HG02798 (cell line): Measurements from ENCODE around the gene CHST9.
"Not testable (repeated sequence)": the region's sequence is repeated elsewhere in the genome, so short reads cannot be mapped to it uniquely, and the experiment has no call there.

ENCODE experiments used
- ATAC-seq: cut with Tn5 transposase; IDR thresholded peaks from one replicate; pipeline ENCODE4 v1.9.1; 2021; ENCODE audit warnings: mild to moderate bottlenecking; ENCODE audit not compliant: unreplicated experiment, poor library complexity

The CHST9 gene

DNA sequence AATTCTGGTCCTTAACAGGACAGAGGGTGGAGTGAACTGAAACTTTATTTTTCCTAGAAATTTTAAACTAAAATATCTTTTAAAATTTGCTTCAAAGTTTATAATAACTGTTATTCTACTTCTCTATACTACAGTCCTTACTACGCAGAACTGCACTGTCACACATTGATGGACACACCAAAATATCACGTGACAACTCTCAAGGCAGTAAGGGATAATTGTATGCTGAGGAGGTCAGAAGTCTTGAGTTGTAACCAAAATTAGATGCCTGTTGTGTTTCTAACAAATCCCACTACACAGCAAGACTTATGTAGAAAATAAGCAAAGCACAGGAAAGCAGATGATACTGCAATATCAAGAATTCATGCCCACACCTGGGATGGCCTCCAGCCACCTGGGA, 76.3 kb downstream of the CHST9 start:
- ATAC-seq: no peak

DNA sequence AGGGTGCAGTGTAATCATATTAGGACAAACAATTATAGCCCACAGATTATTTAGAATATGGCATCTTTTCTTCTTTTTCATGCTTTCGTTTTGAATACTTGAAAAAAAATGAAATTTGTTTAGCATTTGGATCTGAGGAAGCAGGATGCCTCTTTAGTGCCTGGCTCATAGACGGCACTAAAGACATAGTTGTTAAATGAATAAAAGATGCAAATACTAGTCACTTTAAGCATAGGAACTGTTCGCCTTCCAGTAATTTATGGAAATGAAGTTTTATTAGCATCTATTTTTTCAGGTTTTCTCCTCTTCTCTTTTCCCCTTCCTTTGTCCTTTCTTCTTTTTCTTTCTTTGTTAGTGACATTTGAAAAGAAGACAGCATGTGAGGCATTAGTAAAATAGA, 80.4 kb downstream of the CHST9 start:
- ATAC-seq: no peak

DNA sequence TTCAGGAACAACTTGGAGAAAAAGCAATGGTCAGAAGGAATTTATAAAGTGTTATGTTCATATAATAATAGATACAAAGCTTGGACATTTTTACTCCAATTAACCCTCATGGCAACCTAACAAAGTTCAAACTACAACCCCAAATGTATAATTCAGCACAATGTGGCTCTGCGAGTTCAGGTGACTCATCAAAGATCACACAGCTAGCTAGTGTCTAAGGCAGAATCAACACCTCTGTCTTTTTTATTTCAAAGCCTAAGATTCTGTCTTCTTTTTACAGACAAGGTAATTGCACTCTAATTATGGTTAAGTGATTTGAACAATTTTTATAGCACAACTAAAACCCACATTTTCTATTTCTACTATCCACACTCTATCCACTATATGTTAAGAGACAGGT, 90.5 kb downstream of the CHST9 start:
- ATAC-seq: no peak

DNA sequence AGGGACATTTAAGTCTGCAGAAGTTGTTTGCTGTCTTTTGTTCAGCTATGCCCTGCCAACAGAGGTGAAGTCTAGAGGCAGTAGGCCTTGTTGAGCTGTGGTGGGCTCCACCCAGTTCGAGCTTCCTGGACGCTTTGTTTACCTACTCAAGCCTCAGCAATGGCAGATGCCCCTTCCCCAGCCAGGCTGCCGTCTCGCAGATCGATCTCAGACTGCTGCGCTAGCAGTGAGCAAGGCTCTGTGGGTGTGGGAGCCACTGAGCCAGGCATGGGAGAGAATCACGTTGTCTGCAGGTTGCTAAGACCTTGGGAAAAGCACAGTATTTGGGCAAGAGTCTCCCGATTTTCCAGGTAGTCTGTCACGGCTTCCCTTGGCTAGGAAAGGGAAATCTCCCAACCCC, 91.8 kb downstream of the CHST9 start:
- ATAC-seq: not testable (repeated sequence)

DNA sequence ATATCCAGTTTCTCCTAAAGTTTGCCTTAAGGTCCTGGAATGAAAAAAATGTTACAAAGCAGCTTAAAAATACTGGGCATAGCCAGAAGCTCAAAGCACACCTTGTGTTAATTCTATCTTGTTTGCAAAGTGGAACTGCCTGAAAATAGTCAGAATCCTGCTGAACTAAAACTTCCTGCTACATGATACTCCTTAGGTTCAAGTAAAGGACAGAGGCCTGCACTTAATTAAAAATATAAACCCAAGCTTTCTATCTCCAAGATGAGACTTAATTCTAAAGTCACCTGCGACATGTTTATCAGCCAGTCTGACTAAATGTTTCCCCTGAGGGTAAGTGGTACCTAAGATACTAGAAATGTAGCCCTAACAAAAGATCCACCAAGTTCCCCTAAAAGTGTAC, 103.4 kb downstream of the CHST9 start:
- no peak for ATAC-seq

DNA sequence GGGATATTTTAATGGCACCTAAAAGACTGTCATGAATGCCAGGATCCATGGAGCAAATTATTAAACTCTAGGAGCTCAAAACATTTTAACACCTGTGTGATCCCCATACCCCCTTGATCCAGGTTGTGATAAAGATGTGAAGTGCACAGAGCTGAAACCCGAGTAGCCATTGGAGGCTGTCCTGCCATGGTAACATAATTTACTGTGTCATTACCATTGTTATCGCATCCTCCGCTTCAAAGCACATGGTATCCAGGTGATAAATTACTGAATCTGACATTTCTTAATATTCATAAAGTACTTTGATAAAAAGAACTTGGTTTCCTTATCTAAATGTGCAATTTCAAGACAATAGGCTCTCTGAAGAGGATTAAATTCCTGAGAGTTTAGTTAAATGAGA, 109.3 kb downstream of the CHST9 start:
- no peak for ATAC-seq

DNA sequence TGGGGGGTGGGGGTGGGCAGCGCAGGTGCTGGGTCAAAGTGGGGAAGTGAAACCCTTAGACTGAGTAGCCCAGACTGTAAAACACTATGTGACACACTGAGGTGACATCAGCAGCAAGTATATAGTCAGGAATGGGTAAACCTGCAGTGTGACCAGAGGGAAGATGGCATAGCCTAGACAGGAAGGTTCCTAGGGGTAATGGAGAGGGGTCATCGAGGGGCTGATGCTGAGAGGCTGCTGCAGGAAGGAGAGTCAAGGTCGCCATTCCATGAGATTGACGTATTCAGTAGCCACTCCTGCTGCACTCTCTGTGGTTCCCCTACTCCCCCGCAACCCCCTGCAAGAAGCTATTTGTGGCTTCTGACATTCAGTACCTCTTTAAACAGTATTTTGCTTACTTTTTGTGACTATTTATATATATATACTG, 111.7 kb downstream of the CHST9 start:
- ATAC-seq: peak; percentile 97

DNA sequence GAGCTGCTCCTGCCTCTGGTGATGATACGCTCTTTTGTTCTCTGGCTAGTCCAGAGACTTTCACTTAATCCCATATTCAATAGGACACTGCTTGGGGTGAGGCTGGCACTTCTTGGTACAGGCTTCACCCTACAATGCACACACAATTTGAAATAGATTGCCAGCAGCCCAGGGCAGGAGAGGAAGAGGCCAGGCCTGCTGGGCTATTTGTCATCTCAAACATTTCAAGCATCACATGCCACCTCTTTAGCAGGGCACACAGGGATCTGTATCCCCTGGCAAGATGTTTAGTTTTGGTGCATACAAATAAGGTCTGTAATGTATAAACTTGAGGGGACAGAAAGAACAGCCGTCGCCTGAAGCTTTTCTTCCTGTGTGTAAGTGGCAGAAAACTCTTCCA, 120.4 kb downstream of the CHST9 start:
- ATAC-seq: no peak

DNA sequence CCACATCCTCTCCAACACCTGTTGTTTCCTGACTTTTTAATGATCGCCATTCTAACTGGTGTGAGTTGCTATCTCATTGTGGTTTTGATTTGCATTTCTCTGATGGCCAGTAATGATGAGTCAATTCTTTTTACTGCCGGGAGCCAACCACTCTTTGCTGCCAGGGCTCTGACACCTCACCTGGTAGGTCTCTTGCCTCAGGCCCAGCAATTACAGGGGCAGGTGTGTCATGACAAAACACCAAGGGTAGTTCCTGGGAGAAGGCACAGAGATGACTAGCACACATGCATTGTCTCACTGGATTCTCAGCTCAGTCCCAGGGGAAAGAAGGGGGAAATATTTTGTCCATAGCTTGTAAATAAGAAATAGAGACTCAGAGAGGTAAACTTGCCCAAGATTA, 122.3 kb downstream of the CHST9 start:
- ATAC-seq: peak; percentile 53

DNA sequence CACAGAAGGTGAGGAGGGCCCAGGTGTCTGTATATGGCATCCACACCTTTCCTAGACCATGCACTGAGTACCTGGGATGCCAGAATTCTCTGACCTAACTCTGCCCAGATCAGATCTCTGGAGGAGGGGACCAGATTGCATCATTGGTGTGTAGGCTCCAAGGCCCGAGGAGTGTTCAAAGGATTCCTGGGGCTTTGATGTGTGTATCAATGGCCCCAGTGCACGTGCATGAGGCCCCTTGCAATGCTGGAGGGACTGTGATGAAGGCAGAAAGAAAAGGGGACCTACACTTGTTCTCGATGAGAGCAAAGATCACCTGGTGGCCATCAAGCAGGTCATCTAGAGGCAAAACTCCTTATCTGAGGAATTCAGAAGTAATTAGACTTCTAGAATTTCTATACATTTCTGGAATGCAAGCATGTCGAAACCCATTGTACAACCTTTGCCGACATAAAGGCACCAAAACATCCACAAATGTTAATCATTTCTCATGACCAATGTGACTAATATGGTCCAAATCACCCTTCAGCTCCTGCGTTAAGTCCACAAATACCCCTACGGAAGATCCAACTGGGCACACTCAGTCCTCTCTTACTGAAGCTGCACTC, 123.5 kb downstream of the CHST9 start:
- no peak for ATAC-seq

DNA sequence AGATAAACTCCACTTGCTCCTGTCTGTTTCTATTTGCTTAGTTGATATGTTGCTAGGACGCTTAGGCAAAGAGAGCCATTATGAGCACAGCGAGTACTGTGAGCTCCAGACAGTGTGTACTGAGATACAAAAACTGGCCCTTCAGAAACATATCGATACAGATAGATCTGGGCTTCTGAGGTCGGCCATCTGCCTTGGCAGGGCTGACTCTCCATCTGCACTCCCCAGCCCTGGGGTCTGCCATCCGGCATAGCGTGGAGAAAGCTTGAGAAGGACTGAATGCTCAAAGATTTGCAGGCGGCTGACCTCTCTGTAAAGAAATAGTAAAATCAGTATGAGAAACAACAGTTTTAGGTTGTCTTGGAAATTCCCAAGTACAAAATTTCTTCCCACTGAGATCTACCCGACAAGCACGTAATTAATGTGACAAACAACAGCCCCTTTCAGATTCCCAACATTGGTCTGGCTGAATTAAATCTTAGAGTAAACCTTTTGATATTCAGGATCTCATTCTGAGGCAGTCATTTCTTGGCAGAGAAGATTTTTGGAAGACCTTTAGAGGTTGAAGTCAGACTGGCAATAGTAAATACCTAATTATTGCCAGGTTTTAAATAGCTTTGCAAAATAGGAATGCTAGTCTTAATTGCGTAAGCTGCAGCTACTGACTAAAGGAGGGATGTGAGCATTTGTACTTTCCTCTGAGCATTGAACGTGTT, 127.4 kb downstream of the CHST9 start:
- ATAC-seq: no peak

DNA sequence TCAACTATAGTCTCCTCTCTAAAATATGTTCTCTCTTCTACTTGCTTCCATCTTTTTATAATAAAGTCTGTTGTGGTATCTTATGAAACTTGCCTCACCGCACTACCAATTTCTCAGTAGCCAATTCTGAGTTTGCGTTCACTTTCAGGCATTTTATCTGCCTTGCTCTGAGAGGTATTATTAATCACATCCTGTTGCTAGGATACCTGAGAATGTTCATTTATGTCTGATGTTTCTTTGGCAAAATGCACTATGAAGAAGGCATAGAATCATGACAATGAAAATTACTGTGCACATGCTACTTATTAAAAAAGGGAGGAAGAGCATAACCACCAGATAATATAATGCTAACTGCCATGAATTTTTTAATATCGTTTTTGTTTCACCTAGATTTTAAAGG, 130.2 kb downstream of the CHST9 start:
- ATAC-seq: no peak

DNA sequence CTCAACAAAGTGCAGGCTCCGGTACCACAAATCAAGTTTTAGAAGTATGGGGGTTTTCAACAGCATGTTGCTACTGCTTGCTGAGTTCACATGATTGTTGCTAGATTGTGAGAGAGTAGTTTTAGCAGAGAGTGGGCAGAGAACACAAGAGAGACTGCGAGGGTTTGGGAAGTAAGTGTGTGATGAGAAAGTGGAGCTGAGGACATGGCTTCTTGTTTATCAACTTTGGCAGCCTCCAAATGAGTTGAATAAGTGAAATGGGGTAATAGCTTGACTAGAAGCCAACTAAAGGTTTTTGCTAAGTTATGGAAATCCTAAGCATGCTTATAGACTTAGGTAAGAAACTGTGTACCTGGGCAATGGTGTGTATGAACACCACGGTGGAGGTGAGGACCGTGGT, 135.1 kb downstream of the CHST9 start:
- no peak for ATAC-seq

DNA sequence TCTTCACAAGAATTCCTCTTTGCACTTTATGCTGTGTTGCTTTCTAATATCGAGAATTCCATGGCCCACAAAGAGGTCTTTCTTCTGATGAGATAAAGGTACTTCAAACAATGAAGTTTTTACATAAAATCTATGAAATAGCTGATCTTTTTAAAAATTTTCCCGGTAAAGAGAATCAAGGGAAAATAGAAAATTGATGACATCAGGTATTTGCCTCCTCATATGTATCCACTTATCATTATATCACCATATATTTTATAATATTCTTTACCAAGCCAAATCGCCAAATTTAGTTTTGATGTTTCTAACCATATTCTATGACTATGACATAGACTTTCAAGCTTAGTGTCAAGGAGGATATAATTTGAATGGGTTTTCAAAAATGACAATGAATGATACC, 139.8 kb downstream of the CHST9 start:
- no peak for ATAC-seq

DNA sequence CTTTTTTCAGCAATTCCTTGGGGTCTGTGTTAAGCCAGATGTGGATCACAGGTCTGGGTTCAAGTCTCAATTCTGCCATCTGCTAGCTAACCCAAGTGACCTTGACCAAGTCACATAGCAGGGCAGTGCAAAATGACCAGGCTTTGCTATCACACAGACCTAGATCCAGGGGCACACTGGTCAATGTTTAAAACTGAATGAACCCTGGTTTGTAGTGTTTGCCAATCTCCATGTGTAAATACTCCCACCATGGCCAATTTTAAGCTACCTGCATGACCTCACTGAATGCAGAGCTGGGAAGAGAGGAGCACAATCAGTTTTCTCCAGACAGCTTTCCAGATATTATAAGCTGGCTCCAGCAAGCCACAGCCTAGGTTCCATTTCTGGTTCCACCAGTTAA, 142.9 kb downstream of the CHST9 start:
- ATAC-seq: no peak

DNA sequence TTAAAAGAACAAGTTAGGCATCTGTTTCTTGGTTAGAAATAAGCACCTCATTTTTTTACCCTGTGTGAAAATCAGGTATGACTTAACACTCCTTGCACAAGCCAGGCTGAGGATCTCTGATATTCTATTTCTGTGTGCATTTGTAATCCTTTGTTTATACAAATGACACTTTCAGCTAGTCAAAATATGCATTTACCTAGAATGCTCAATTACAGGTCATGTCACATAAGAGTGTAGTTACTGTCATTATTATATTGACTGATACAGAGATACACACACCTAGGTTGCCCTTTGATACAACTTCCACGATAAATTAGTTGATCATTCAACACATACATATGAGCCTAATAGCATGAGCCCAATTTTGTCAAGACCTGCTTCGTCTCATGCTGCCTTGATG, 144.3 kb downstream of the CHST9 start:
- ATAC-seq: no peak

DNA sequence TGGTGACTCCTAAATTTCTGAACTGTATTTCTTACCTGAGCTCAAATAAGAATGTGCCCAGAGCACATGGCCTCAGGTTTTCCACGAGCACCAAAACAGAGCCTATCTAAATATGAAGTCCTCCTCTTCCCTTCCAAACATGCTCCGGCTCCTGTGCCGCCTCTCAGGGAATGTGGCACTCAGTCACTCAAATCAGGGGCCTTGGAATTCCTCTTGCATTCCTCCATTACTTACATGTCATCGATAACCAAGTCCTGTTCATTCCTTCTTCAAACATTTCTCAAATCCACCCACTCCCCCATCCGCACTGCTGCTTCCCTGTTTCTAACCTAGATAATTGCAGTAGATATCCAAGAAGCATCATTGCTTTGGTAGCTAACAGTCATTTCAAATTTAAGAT, 151.4 kb downstream of the CHST9 start:
- ATAC-seq: no peak

DNA sequence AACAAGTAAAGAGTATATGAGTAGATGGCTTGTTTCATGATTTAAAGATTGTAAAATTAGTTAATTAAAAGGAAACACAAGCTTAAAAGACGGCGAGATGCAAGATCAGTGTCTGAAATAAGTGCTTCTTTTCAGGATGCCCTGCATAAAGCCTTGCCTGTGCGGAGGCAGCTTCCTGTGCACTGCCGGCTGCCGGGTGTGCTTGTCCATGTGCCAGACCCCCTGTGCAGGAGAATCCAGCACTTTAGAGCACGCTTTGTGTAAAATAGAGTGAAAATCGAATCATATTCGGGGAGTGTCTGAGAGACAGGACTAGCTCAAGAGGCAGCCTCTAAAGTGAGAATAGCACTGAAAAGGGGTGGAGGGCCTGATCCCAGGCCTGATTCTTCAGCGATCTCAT, 154.7 kb downstream of the CHST9 start:
- no peak for ATAC-seq

DNA sequence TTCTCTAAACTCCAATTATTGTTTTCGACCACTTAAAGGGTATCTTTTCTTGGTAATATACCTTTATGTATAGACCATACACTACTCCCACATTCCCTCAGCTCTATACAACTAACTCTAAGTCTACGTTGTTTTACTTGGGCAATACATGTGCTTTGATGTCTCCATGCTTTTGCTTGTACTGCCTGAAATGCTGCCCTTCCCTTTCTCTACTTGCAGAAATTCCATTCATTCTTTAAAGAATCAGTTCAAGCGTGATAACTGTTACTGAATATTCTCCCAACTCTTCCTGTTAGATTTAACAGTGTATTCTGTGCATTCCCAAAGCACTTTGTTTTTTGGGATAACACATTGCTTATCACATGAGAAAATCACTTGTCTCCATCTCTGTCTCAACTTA, 162.6 kb downstream of the CHST9 start:
- ATAC-seq: no peak

DNA sequence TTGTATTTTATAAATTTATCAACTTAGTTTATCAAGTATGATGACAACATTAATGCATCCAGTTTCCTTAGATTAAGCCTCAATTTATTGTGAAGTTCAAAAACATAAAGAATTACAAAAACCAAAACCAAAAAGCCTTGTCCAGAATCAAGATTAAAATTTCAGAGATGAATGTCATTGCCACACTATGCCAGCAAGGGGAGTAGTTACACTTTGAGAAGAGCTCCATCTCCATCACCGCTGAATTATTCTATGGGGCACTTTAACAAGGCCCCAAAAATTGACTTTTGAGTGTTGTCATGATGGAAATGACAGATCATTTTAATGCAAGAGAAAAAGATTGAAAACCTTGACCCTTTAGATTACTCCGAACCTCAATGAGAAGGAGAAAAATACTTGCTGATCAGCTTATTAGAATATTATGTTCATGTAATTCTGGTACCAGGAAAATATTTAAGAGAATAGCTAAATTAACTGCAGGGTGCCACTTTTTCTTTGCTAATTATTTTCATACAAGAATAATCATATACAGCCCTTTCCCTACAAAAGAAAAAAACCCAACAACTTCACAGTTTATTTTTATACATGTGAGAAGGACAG, 167.1 kb downstream of the CHST9 start:
- ATAC-seq: peak; percentile 48

DNA sequence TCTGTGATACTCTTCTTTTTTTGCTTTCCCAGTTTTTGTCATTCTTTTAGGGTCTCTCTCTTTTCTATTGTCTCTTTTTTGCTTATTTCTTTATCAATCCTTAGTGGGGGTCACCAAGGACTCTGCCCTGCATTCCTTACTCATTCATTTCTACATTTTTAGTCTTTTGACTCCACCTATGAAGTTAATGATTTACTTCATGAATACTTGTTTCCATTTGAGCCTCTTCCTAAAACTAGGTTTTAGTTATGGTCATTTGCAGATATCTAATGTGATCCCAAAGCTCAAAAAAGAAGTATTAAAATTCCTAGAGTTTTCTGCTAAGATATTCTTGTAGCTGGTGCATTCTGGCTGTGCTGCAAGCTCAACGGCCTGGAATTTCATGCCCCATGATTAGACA, 170.3 kb downstream of the CHST9 start:
- no peak for ATAC-seq

DNA sequence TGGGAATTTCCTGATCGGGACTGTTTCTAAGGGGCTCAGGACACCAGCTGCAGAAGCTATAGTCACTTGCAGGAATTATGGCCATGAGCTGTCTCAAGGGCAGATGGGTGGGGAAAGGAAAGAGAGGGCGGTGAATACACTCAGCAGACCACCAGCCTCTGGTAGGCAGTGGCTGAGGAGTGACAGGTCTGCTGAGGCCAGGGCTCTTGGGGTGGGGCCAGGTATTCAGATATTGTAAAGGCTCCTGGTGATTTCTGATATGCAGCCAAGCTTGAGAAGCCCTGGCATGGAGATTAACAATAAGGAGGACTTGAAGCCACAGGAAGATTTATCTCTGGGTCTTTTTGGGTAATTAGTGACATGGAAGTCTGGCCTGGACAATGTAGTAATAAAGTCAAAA, 174.3 kb downstream of the CHST9 start:
- ATAC-seq: no peak
